ENCODE data around the gene MAP9. TPM values are rescaled to one million over a fixed set of nuclear protein-coding genes. Genes with fewer than 3 reads are reported as not detected.
"Not testable (repeated sequence)": the region's sequence is repeated elsewhere in the genome, so short reads cannot be mapped to it uniquely, and the experiment has no call there.

MAP9 gene
- total RNA-seq (18.7 TPM), polyA plus RNA-seq (5.7 TPM)

DNA sequence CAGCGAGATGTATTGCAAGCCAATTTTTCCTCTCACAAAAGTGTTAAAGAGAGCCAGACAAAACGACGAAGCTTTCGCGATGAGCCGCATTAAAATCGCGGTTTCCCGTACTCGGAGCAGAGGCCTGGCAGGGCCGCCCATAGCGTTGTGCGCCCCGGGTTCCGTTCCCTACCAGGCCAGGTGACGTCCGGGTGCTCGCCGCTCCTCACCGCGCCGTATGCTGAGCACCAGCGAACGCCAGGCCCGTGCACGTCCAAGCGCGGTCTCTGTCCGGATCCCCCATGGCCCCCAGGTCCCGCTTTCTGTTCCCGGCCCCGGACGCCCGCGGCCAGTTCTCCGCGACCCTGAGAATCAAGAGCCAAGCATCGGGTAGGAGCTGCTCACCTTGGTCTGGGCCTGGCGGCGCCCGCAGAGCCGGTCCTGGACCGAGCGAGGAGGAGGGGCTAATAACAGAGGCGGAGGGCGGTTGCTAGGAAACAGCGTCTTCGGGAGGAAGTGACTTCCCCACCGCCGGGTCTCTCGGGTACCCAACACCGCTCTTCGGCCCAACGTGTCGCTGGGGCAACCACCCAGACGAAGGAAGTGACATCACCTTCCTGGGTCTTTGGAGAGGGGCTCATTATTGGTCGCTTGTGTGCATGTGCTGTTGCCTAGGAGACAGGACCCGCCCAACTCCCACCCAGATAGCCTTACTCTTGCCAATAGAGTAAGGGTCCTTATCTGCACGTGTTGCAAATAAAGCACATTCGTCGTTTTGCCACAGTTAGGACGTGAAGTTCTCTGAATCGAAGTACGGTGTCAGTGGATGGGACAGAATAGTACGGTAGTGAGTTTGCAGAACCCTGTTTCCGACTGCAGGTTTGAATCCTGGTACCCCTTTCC is at the start of gene MAP9:
TSS of gene MAP9 (minus strand) at position 579 of the 882 bp plus-strand sequence. CDS start 1,115 bp downstream, outside the sequence.
- WGBS, result 5% methylated on average over 66 of the region's 66 CpGs
- DNase-seq (ENCODE audit: extremely low spot score), result peak; percentile 91
- peak within 1 kb of the TSS; percentile 76 for H3K4me3 ChIP-seq (ENCODE audit: low read depth, low read length)
- H3K27ac ChIP-seq (ENCODE audit: low read depth), result no peak within 1 kb of the TSS
- no peaks in the 10 kb centered on the region for H3K36me3 ChIP-seq (ENCODE audit: insufficient read depth)
- no peaks in the 10 kb centered on the region for H3K4me1 ChIP-seq (ENCODE audit: insufficient read depth)

DNA sequence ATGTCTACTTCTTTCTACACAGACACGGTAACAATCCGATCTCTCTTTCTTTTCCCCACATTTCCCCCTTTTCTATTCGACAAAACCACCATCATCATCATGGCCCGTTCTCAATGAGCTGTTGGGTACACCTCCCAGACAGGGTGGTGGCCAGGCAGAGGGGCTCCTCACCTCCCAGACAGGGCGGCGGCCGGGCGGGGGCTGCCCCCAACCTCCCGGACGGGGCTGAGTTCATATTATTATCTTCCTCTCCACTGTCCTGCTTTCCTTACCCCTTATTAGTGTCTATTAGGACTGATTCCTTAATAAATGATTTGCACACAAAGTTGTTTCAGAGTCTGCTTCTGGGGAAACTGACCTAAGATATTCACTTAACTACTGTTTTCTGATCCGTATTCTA is 48.0 kb upstream of the MAP9 start:
- not testable (repeated sequence) for H3K4me3 ChIP-seq (ENCODE audit: low read depth, low read length); H3K36me3 ChIP-seq (ENCODE audit: insufficient read depth); H3K27ac ChIP-seq (ENCODE audit: low read depth); H3K4me1 ChIP-seq (ENCODE audit: insufficient read depth); DNase-seq (ENCODE audit: extremely low spot score)
- 93% methylated on average over 10 of the region's 11 CpGs for WGBS

DNA sequence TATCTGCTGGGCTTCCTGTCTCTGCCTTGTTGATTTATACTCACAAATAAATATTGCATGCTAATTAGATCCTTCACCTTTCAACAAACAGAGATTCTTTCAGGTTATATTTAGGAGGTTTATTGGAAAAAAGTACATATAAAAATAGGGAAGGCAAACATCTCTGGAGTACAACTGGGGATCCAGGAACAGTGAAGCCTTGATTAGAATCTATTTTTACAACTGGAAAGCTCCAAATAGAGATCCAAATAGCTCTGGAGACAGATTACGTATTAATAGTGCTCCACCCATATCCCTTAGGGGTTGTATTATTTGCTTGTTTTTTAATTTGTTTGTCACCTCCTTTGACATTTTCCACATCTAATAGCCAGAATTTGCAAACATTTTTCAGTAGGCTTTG is 46.9 kb upstream of the MAP9 start:
- 68% methylated on average over 1 of the region's 1 CpG for WGBS
- no peaks in the 10 kb centered on the region for H3K36me3 ChIP-seq (ENCODE audit: insufficient read depth)

DNA sequence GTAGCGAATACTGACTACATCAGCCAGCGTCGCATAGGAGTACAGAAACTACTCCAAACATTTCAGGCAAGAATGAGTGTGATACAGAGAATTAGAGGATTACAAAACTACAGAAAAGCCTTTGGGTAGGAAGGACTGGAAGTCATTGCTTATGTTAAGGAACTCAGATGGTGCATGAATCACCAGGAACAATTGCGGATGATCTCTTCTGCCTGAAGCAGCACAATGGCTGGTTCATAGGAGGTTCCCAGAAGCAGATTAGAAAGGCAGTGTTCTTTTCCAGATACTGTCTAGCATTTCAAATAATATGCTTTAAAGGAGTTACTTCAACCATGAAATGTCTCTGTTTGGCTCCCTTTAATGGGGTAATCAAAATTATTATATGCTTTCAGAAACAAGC is 42.5 kb upstream of the MAP9 start:
- 94% methylated on average over 4 of the region's 4 CpGs for whole genome bisulfite sequencing
- no peaks in the 10 kb centered on the region for H3K36me3 ChIP-seq (ENCODE audit: insufficient read depth)

More for the DNA sequence above, 46.9 kb upstream of the MAP9 start:
- Histone ChIP-seq H3K27ac (ENCODE audit: low read depth) (no peak overlapping the region), H3K4me1 (ENCODE audit: insufficient read depth) (no peaks in the 10 kb centered on the region), H3K4me3 (ENCODE audit: low read depth, low read length) (no peak overlapping the region)
- DNase-seq (ENCODE audit: extremely low spot score), result no peak

DNA sequence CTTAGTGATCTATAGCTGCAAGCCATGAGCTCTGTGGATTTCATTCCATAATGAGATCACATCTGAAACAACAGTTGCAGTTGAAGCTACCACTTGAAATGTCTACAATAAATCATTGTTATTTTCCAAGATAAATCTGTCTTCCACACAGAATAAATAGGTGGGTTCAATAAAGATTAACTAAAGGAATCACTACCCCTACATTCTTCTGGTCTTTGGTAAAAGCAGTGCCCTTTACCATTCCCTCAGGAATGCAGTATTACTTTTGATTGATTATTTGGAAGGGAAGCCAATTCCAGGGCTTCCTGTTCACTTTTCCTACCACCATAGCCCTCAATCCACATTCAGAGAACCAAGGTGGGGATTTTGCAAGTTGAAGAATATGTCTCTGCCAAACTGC is 38.9 kb upstream of the MAP9 start:
- Histone ChIP-seq H3K4me3 (ENCODE audit: low read depth, low read length) (no peak overlapping the region), H3K36me3 (ENCODE audit: insufficient read depth) (no peaks in the 10 kb centered on the region), H3K4me1 (ENCODE audit: insufficient read depth) (no peaks in the 10 kb centered on the region), H3K27ac (ENCODE audit: low read depth) (no peak overlapping the region)
- DNase-seq (ENCODE audit: extremely low spot score), result no peak

More for the DNA sequence above, 42.5 kb upstream of the MAP9 start:
- H3K4me1 ChIP-seq (ENCODE audit: insufficient read depth), result no peaks in the 10 kb centered on the region
- DNase-seq (ENCODE audit: extremely low spot score), result no peak
- H3K27ac ChIP-seq (ENCODE audit: low read depth), result no peak overlapping the region
- no peak overlapping the region for H3K4me3 ChIP-seq (ENCODE audit: low read depth, low read length)

DNA sequence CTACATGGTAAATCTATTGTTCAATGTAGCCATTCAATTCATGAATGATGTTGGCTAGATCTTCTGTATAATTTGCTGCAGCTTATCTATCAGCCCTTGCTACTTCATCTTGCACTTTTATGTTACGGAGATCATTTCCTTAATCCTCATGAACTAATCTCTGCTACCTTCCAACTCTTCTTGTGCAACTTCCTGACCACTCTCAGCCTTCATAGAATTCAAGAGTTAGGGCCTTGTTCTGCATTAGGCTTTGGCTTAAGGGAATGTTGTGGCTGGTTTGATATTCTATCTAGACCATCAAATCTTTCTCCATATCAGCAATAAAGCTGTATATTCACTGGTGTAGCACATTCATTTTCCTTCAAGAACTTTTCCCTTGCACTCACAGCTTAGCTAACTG is 36.7 kb upstream of the MAP9 start:
- Histone ChIP-seq H3K27ac (ENCODE audit: low read depth) (no peak overlapping the region), H3K36me3 (ENCODE audit: insufficient read depth) (no peaks in the 10 kb centered on the region), H3K4me1 (ENCODE audit: insufficient read depth) (no peaks in the 10 kb centered on the region), H3K4me3 (ENCODE audit: low read depth, low read length) (no peak overlapping the region)
- DNase-seq (ENCODE audit: extremely low spot score), result no peak
- 88% methylated on average over 1 of the region's 1 CpG for WGBS

DNA sequence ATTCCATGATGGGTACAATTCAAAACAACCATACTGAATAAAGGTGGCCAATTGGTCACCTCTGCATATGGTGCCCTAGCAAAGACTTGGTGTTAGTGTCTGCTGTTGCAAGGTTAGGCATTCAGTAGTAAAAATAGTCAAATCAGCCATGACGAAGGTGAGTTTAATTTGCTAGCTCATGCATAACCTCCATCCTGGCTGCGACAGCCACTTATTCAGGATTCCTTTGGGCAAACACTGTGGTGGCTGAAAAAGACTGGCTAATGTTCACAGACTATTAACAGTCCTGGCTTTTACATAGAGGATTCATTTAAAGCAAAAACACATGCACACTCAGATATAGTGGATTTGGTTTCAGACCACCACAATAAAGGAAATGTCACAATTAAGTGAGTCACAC is 34.8 kb upstream of the MAP9 start:
- H3K4me1 ChIP-seq (ENCODE audit: insufficient read depth), result no peaks in the 10 kb centered on the region
- no peak overlapping the region for H3K4me3 ChIP-seq (ENCODE audit: low read depth, low read length)
- 86% methylated on average over 2 of the region's 2 CpGs for WGBS
- no peaks in the 10 kb centered on the region for H3K36me3 ChIP-seq (ENCODE audit: insufficient read depth)
- H3K27ac ChIP-seq (ENCODE audit: low read depth), result no peak overlapping the region
- DNase-seq (ENCODE audit: extremely low spot score), result no peak

DNA sequence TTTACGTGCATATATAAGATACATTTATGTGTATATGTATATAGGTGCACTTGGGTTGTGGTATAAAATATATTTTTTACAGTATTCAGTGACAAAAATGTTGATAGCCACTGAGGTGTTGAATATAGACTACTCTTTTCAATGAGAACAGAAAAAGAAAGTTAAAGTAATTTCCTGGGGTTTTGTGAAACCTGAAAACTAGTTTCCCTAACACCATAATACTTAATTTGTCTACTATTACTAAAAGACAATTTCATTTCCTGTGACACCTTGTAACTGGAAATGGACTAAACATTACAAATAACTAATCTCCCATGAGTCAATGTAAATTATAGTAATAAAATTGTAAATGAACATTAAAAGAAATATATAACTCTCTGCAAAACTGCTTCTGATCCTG is 32.0 kb upstream of the MAP9 start:
- no peak overlapping the region for H3K4me3 ChIP-seq (ENCODE audit: low read depth, low read length)
- no peak overlapping the region for H3K27ac ChIP-seq (ENCODE audit: low read depth)
- no peaks in the 10 kb centered on the region for H3K4me1 ChIP-seq (ENCODE audit: insufficient read depth)
- no peaks in the 10 kb centered on the region for H3K36me3 ChIP-seq (ENCODE audit: insufficient read depth)
- WGBS, result 82% methylated on average over 1 of the region's 1 CpG
- no peak for DNase-seq (ENCODE audit: extremely low spot score)

DNA sequence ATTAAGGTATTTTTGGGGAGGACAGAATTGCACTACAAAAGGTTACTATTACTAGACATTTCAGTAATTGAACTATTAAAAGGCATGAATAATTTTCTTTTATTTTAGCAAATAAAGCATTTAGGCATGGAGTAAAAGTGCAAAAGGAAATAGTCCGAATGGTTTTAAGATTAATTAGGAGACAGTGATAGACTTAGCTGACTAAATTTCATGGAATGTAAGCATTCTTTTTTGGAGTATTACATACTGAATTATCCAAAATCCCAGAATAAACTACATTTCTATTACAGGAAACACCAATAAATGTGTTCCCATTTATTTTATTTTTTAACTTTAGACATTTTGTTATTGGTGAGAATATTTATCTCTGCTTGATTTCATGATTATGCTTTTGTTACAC is 30.7 kb upstream of the MAP9 start:
- no peak for DNase-seq (ENCODE audit: extremely low spot score)
- Histone ChIP-seq H3K4me3 (ENCODE audit: low read depth, low read length) (no peak overlapping the region), H3K36me3 (ENCODE audit: insufficient read depth) (no peaks in the 10 kb centered on the region), H3K27ac (ENCODE audit: low read depth) (no peak overlapping the region), H3K4me1 (ENCODE audit: insufficient read depth) (no peaks in the 10 kb centered on the region)
- WGBS, result 44% methylated on average over 1 of the region's 1 CpG

DNA sequence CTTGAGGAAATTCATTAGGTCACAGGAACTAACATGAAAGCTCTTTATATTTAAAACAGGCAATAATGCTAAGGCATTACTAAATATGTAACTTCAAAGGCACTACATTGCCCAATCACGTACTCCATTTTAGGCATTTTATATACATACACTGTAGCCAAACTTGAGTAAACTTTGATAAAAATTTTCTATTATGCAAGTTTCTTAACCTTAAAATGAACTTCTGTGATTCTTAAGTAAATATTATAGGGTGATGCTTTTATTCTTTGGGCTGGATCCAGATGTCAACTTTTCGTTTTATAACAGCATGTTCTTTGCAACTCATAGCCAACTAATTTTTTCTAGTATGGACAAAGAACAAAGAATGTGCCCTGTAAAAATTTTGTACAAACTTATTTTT is 28.3 kb upstream of the MAP9 start:
- H3K36me3 ChIP-seq (ENCODE audit: insufficient read depth), result no peaks in the 10 kb centered on the region
- peak; percentile 88 for DNase-seq (ENCODE audit: extremely low spot score)
- H3K4me1 ChIP-seq (ENCODE audit: insufficient read depth), result no peaks in the 10 kb centered on the region
- H3K27ac ChIP-seq (ENCODE audit: low read depth), result no peak overlapping the region
- no peak overlapping the region for H3K4me3 ChIP-seq (ENCODE audit: low read depth, low read length)
- WGBS, result 20% methylated on average over 2 of the region's 2 CpGs

DNA sequence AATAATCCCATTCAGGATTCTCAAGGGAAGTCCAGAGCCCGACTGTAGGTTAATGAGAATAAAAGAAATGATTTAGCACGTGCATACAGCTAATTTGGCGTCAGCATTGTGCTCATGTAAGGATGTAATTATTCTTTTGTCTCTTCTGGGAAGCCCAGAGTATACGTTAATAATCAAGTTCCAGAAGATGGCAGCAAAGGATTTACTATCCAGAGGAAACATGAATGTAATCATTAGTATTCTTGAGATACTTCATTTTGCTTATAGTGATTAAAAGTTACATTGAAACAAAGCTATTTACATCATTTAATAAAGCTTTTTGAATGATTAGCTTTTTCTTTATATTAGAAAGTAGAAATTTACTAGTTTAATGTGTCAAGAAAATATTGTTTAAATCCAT is 27.1 kb upstream of the MAP9 start:
- DNase-seq (ENCODE audit: extremely low spot score), result peak; percentile 36
- no peaks in the 10 kb centered on the region for H3K36me3 ChIP-seq (ENCODE audit: insufficient read depth)
- WGBS, result 16% methylated on average over 4 of the region's 4 CpGs
- no peak overlapping the region for H3K4me3 ChIP-seq (ENCODE audit: low read depth, low read length)
- no peaks in the 10 kb centered on the region for H3K4me1 ChIP-seq (ENCODE audit: insufficient read depth)
- no peak overlapping the region for H3K27ac ChIP-seq (ENCODE audit: low read depth)

DNA sequence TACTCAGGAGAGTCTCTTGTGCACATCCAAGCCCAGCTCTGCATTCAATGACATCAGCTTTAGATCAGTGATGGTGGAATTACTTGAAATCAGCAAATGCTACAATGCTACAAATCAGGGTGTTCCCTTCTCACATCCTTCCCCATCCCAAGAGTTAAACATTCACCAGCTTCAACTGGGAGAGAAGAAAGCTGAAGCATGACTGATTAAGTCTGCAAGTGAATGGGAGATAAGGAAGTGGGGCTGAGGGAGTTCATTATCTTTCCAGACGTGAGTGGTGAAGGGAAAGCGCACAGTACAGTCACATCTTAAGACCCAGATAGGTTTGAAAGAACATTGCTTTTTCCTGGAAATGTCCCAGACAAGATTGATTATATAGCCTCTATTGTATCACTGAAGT is 26.2 kb upstream of the MAP9 start:
- Histone ChIP-seq H3K4me1 (ENCODE audit: insufficient read depth) (no peaks in the 10 kb centered on the region), H3K36me3 (ENCODE audit: insufficient read depth) (no peaks in the 10 kb centered on the region), H3K27ac (ENCODE audit: low read depth) (no peak overlapping the region), H3K4me3 (ENCODE audit: low read depth, low read length) (no peak overlapping the region)
- WGBS, result 43% methylated on average over 2 of the region's 2 CpGs
- no peak for DNase-seq (ENCODE audit: extremely low spot score)

DNA sequence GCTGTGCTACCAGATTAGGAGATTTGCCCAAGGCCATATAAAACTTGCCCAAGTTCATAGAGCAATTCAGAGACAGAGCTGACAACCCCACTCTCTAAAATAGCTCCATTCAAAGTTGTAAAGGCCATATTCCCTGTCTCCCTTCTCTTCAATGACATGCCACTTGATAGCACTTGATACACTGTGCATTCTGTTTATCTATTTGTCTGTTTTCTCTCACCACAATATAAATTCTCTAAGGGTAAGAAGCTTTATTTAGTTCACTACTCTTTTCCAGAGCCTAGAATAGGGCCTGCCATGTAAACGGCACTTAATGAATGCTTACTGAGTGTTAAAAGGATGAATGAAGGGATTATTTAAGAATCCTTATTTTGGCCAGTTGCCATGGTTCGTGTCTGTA is 24.1 kb upstream of the MAP9 start:
- Histone ChIP-seq H3K36me3 (ENCODE audit: insufficient read depth) (no peaks in the 10 kb centered on the region), H3K27ac (ENCODE audit: low read depth) (no peak overlapping the region), H3K4me1 (ENCODE audit: insufficient read depth) (no peaks in the 10 kb centered on the region), H3K4me3 (ENCODE audit: low read depth, low read length) (no peak overlapping the region)
- WGBS, result 38% methylated on average over 2 of the region's 2 CpGs
- no peak for DNase-seq (ENCODE audit: extremely low spot score)

DNA sequence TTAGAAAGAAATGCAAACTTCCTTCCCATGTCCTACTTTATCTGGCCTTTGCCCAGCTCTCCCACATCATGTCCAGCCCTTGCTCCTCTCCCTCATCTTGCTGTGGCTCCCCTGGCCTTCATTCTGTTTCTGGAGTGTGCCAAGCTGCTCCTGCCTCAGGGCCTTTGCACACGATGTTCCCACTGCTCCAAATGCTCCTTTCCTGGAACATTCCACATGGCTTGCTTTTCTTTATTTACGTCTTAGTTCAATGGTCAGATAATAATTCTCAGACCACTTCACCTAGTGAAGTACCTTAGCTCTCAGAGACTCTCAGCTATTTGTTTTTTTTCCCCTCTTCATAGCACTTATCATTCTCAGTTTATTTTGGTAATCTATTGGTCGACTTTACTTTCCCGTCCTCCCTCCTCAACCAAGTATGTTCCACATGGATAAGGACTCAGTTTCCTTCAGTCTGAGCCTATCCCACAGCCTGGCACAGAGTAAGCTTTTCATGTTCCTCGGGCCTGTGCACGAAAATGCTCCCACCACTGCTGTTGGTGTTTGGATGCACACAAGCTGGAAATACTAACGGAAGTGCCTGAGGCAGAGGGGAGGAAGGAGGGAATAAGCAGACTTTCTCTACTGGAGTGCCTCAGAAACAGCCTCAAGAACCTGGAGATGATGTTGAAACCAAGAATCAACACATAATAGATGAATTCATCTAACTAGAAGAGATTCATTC is 23.4 kb upstream of the MAP9 start:
- 68% methylated on average over 7 of the region's 7 CpGs for WGBS

More for the DNA sequence above, 23.4 kb upstream of the MAP9 start:
- Histone ChIP-seq H3K4me1 (ENCODE audit: insufficient read depth) (no peaks in the 10 kb centered on the region), H3K36me3 (ENCODE audit: insufficient read depth) (no peaks in the 10 kb centered on the region), H3K4me3 (ENCODE audit: low read depth, low read length) (no peak overlapping the region), H3K27ac (ENCODE audit: low read depth) (no peak overlapping the region)
- DNase-seq (ENCODE audit: extremely low spot score), result no peak

All from urinary bladder (tissue), 4 donors.